DND-41 (cell line): Measurements from ENCODE around the gene APOBEC3H.

ENCODE experiments used
- CTCF ChIP-seq: IDR thresholded peaks from 2 replicates; pipeline ENCODE4 v1.5.1; 2012; ENCODE audit warnings: borderline replicate concordance, low read length, moderate library complexity, mild to moderate bottlenecking; ENCODE audit not compliant: poor library complexity, severe bottlenecking; ENCODE audit errors: extremely low read depth
- EZH2 ChIP-seq: IDR thresholded peaks from 3 replicates; pipeline ENCODE4 v1.6.1; 2012; ENCODE audit warnings: borderline replicate concordance, low read depth, mild to moderate bottlenecking, moderate library complexity, low read length, inconsistent platforms; ENCODE audit not compliant: severe bottlenecking

- TF ChIP-seq CTCF (no peak), EZH2 (no peak)
Measured at GRCh38 chr22:39138357-39138997, 41.4 kb downstream of the APOBEC3H start.
